GM12874 (cell line): ENCODE measurements around the gene ARHGAP22.

Source experiments
- TF ChIP-seq, protein P1 (sequence below): IDR thresholded peaks from 2 replicates; pipeline ENCODE4 v1.5.1; 2011; ENCODE audit warnings: low read depth, mild to moderate bottlenecking, control low read depth, low read length, moderate library complexity; ENCODE audit not compliant: insufficient read depth

ARHGAP22 gene

DNA sequence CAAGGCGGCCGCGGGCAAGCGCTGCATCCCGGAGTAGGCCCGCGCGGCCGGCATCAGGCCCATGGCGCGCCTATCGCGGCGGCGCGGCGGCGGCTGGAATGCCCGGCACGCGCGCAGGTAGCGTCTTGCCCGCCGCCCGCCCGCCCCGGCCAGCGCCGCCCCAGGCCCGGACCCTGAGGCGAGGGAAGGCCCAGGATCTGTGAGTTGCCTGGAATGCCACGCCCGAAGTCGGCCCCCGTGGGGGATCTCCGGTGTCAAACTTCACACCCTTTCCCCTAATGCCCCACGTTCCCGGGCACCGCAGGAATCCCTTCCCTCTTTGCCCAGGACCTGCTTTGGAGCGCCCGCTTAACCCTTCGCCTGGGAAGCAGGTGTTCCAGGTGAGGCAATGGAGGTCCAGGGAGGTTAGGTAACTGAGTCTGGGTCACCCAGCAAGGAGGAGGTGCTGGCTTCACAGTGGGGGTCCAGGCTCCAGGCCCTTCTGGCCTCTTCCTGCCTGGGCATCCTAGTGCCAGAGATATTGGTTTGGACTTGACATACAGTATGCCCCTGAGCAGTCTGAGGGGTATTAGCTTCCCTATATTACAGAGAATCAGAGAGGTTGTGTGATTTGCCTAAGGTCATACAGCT lies 138.1 kb downstream of the ARHGAP22 start:
- TF ChIP-seq, protein P1, sequence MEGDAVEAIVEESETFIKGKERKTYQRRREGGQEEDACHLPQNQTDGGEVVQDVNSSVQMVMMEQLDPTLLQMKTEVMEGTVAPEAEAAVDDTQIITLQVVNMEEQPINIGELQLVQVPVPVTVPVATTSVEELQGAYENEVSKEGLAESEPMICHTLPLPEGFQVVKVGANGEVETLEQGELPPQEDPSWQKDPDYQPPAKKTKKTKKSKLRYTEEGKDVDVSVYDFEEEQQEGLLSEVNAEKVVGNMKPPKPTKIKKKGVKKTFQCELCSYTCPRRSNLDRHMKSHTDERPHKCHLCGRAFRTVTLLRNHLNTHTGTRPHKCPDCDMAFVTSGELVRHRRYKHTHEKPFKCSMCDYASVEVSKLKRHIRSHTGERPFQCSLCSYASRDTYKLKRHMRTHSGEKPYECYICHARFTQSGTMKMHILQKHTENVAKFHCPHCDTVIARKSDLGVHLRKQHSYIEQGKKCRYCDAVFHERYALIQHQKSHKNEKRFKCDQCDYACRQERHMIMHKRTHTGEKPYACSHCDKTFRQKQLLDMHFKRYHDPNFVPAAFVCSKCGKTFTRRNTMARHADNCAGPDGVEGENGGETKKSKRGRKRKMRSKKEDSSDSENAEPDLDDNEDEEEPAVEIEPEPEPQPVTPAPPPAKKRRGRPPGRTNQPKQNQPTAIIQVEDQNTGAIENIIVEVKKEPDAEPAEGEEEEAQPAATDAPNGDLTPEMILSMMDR: no peak

DNA sequence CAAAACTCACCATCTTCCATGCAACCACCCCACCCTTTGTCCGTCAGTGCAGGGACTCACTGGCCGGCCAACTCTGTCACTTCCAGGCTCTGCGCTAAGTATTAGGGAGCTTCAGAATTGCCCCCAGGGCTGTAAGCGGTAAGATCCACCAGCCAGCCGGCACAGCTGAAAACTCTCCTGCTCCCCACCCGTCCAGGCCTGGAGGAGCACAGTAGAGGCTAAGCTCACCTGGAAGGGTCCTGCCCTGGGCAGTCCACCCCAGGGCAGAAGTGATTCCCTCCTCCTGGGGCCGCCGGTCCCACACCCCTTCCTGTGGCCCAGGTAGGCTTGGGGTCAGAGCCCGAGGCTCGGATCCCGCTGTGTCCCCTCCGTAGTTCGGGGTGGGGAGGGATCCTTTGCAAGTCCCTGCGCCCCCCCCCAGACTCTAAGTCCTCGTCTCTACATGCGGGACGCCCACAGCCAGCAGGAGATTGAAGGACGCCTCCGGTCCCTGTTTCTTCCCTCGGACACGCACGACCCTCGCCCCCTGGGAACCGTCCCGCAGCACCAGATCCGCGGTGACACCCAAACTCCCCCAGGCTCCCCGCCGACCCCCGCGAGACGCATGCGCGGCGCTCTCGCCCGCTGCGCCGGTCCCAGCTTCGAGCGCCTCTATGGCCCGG lies 138.9 kb downstream of the ARHGAP22 start:
- TF ChIP-seq, protein P1: no peak

DNA sequence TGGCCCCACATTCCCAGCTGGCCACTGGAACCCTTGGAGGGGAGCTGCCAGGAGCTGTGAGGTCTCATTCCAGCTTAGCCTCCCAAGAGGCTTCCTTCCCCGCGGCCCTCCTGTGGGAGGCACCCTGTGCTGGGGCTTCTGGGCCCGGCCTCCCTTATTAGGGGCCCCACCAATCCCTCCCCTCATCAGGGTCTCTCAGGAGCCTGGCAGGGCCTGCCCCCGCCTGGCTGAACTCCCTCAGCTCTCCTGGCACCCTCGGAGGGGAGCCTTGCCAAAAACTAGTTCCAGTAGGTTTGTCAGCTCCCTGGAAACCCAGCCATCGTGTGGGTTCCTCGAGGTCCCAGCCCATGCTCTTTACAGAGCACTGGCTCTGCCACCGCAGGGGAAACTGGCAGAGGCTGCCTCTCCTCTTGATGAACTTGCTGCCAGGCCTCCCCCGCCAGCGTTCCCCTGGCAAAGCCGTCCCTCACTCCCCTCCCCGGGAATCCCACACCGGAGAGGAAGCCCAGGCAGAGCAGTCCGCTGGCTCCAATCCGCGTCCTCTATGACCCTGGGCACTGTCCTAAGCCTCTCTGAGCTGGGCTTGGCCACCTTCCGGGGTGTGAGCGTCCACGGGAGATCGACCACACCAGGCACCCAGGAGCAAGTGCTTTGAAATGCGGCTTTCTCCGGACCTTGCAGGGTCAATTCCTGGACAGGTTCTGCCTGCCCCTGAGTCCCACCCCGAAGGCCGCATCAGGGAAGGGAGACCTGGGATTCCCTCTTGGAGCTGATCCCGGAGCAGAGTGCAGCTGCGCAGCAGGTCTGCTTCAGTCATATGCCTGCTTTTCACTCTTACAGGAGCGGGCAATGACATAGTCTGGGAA lies 139.8 kb downstream of the ARHGAP22 start:
- TF ChIP-seq, protein P1: no peak

DNA sequence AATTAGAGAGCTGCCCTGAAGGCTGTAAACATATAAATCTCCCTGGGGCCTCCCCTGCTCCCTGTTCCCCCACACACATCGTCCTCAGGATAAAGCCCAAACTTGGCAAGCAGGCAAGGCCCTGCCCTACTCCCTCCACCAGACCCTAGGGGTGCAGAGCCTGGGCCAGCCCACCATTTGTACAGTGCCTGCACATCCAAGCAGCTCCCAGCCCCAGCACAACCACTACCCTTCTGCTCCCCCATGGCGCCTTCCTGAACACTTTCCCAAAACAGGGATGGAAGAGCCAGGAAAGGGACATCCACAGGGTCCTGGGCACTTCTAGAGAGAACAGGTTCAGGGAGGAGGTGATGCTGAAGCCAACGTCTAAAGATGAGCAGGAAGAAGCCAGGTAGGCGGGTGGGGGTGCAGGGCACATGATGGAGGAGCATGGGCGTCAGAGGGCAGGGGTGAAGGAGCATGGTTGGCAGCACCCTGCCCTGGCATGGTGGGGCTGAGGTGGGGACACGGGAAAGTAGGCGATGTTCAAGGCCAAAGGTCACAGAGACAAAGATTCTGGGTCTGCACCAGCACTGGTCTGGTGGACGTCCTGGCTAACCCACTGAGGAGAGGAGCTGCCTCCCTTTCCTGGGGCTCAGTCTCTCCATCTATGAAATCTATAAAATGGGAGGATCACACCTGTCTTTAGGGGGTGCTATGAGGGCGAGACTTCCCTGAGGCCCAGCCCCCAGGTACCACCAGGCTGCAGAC lies 140.6 kb downstream of the ARHGAP22 start:
- TF ChIP-seq, protein P1: no peak

DNA sequence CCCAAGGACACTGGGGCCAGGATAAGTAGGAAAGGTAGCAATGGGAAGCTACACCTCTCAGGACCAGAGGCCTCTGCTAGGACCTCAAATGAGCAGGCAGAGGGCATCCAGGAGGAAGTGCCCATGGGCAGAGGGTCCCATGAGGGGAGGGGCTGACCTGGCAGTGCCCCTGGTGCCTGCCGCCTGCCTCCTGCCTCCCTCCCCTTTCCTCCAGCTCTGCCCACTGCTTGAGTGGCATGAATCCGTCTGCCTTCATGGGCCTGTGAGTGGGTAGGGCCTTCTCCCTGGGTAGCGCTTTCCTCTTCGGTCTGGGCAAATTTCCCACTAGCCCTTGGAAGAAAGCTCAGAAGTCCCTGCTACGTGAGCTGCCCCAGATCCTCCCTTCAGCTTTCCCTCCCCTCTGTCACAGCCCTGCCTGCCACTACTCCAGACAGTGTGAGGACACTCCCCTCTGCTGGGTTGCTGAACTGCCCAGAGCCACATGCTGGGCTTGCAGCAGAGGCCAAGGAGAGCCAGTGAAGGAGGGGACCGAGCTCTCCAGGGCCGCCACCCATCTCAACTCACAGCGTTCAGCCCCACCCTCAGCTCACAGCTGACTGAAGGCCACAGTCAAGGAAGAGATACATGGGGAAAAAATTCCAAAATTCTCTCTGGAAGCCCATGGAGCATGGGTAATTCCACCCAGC lies 141.4 kb downstream of the ARHGAP22 start:
- TF ChIP-seq, protein P1: no peak

DNA sequence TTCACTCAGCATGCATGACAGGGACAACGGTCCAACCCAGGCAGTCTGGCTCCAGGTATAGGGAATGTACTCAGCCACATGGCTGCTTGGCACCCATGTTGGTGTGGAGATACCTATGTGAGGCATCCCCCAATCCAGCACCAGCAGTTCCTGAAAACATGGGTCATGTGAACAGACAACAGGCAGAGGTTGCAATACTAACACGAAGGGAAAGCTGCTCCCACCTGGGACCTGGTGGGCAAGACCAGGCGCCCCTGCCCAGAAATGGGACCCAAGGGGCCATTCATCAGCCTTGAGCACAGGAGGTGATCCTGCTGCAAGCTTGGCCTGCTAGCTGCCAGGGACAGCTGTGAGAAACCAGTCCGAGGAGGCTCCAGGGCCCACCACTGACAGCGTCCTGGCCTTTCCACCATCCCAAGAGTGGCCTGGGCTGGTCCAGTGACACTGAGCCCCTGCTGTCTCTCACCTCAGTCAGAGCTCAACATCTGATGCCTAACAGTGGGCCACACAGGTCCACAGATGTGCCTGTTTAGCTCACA lies 142.3 kb downstream of the ARHGAP22 start:
- TF ChIP-seq, protein P1: no peak
